Measurements from ENCODE around the gene IL37. TPM values are rescaled to one million over a fixed set of nuclear protein-coding genes. Genes with fewer than 3 reads are reported as not detected.
"Not testable (repeated sequence)": the region's sequence is repeated elsewhere in the genome, so short reads cannot be mapped to it uniquely, and the experiment has no call there.

The IL37 gene
- polyA plus RNA-seq, 1 donor from 2014 or later, result not detected

GRCh38 chr2:112908559-112908958 is 2.4 kb upstream of the IL37 start:
- not testable (repeated sequence) for H3K79me2 ChIP-seq (replicated peaks; ENCODE audit: insufficient read depth, low read length); H3K36me3 ChIP-seq (ENCODE audit: insufficient read depth, low read length)

GRCh38 chr2:112910219-112910618 is 746 bp upstream of the IL37 start:
- H3K4me2 ChIP-seq (ENCODE audit: low read length), result no peak overlapping the region
- H3K27me3 ChIP-seq (ENCODE audit: insufficient read depth, low read depth, low read length), result no peaks in the 10 kb centered on the region
- no peaks in the 10 kb centered on the region for H3F3A ChIP-seq (ENCODE audit: insufficient read depth, low read length, poor library complexity, severe bottlenecking)
- H3K9ac ChIP-seq (ENCODE audit: low read length), result no peak overlapping the region
- H3K9me2 ChIP-seq (ENCODE audit: insufficient read depth, low read length), result no peaks in the 10 kb centered on the region
- no peak for TF ChIP-seq POLR2AphosphoS5 (IDR thresholded peaks at IDR 0.05)
- no peak for TF ChIP-seq MXI1 (conservative IDR thresholded peaks at IDR 0.05; ENCODE audit: poor library complexity, severe bottlenecking)
- TF ChIP-seq EP300 (conservative IDR thresholded peaks at IDR 0.05; ENCODE audit: poor library complexity, severe bottlenecking), result no peak
- no peak for TF ChIP-seq CTCF (IDR thresholded peaks at IDR 0.05; ENCODE audit: poor library complexity, severe bottlenecking)
- TF ChIP-seq TAF1 (IDR thresholded peaks at IDR 0.05; ENCODE audit: low read depth), result no peak
- no peak for TF ChIP-seq EZH2 (IDR thresholded peaks at IDR 0.05; ENCODE audit: borderline replicate concordance, insufficient read depth, low read length, poor library complexity, severe bottlenecking)
- no peak for TF ChIP-seq RAD21 (conservative IDR thresholded peaks at IDR 0.05)
- no peak for TF ChIP-seq REST (IDR thresholded peaks at IDR 0.05; ENCODE audit: borderline replicate concordance)
- no peak for TF ChIP-seq SMC3 (conservative IDR thresholded peaks at IDR 0.05; ENCODE audit: poor library complexity)
- no peaks in the 10 kb centered on the region for H4K20me1 ChIP-seq (ENCODE audit: insufficient read depth)
- H3K4me3 ChIP-seq (ENCODE audit: low read length), result no peak overlapping the region
- H3K9me3 ChIP-seq (ENCODE audit: low read length), result no peaks in the 10 kb centered on the region
- no peak overlapping the region for H2AFZ ChIP-seq (ENCODE audit: low read depth, low read length)
- no peaks in the 10 kb centered on the region for H3K79me2 ChIP-seq (replicated peaks; ENCODE audit: insufficient read depth, low read length)
- no peak overlapping the region for H3K27ac ChIP-seq (ENCODE audit: low read length)
- no peaks in the 10 kb centered on the region for H3K36me3 ChIP-seq (ENCODE audit: insufficient read depth, low read length)

More at GRCh38 chr2:112908559-112908958, 2.4 kb upstream of the IL37 start:
- H3K27me3 ChIP-seq (ENCODE audit: insufficient read depth, low read depth, low read length); H4K20me1 ChIP-seq (ENCODE audit: insufficient read depth); H3K9me3 ChIP-seq (ENCODE audit: low read length); H3K9me2 ChIP-seq (ENCODE audit: insufficient read depth, low read length); H3K4me2 ChIP-seq (ENCODE audit: low read length); H3K27ac ChIP-seq (ENCODE audit: low read length); H3K4me3 ChIP-seq (ENCODE audit: low read length); H2AFZ ChIP-seq (ENCODE audit: low read depth, low read length); H3F3A ChIP-seq (ENCODE audit: insufficient read depth, low read length, poor library complexity, severe bottlenecking); H3K9ac ChIP-seq (ENCODE audit: low read length): not testable (repeated sequence)

GRCh38 chr2:112912403-112912802 is 1.4 kb downstream of the IL37 start:
- no peaks in the 10 kb centered on the region for H3K36me3 ChIP-seq (ENCODE audit: insufficient read depth, low read length)

More at GRCh38 chr2:112912403-112912802, 1.4 kb downstream of the IL37 start:
- Histone ChIP-seq H3K27me3 (ENCODE audit: insufficient read depth, low read depth, low read length) (no peaks in the 10 kb centered on the region), H3K4me2 (ENCODE audit: low read length) (no peak overlapping the region), H3K4me3 (ENCODE audit: low read length) (no peak overlapping the region), H3K9me3 (ENCODE audit: low read length) (no peaks in the 10 kb centered on the region), H3K79me2 (replicated peaks; ENCODE audit: insufficient read depth, low read length) (no peaks in the 10 kb centered on the region), H3K9me2 (ENCODE audit: insufficient read depth, low read length) (no peaks in the 10 kb centered on the region), H2AFZ (ENCODE audit: low read depth, low read length) (no peak overlapping the region), H4K20me1 (ENCODE audit: insufficient read depth) (no peaks in the 10 kb centered on the region), H3F3A (ENCODE audit: insufficient read depth, low read length, poor library complexity, severe bottlenecking) (no peaks in the 10 kb centered on the region), H3K9ac (ENCODE audit: low read length) (no peak overlapping the region), H3K27ac (ENCODE audit: low read length) (no peak overlapping the region)
- TF ChIP-seq EP300 (conservative IDR thresholded peaks at IDR 0.05; ENCODE audit: poor library complexity, severe bottlenecking) (no peak), EZH2 (IDR thresholded peaks at IDR 0.05; ENCODE audit: borderline replicate concordance, insufficient read depth, low read length, poor library complexity, severe bottlenecking) (no peak), MXI1 (conservative IDR thresholded peaks at IDR 0.05; ENCODE audit: poor library complexity, severe bottlenecking) (no peak), REST (IDR thresholded peaks at IDR 0.05; ENCODE audit: borderline replicate concordance) (no peak), CTCF (IDR thresholded peaks at IDR 0.05; ENCODE audit: poor library complexity, severe bottlenecking) (no peak), RAD21 (conservative IDR thresholded peaks at IDR 0.05) (no peak), TAF1 (IDR thresholded peaks at IDR 0.05; ENCODE audit: low read depth) (no peak), POLR2AphosphoS5 (IDR thresholded peaks at IDR 0.05) (no peak), SMC3 (conservative IDR thresholded peaks at IDR 0.05; ENCODE audit: poor library complexity) (no peak)

All from neural cell (in vitro differentiated cells).